Natural killer cell (primary cell): Measurements from ENCODE around the gene PJA2. TPM values are rescaled to one million over a fixed set of nuclear protein-coding genes. Genes with fewer than 3 reads are reported as not detected.

Experiments used
- ATAC-seq, 3 donors: fragments of 150-1000 bp in 2 of 3; fragments of 200-7000 bp in 1 of 3; cut with Tn5 transposase; 1 replicate in 1 of 3; 2 replicates in 2 of 3; pipeline ENCODE4 v1.10.0; 2021; ENCODE audit warnings: mild to moderate bottlenecking in 2 of 3, moderate library complexity in 2 of 3
- DNase-seq, 2 donors: peaks; one replicate each; pipeline versions ENCODE4 v3.0.0 to v3.0.0-alpha.2; 2013 to 2021; ENCODE audit warnings: mixed read lengths in 1 of 2
- H3K27ac ChIP-seq: one replicate; pipeline ENCODE4 v1.5.1; 2013; ENCODE audit warnings: mild to moderate bottlenecking, low read length
- H3K27me3 ChIP-seq: one replicate; pipeline ENCODE4 v1.6.1; 2013; ENCODE audit warnings: low read length; ENCODE audit not compliant: control insufficient read depth, insufficient read depth
- H3K36me3 ChIP-seq: one replicate; pipeline ENCODE4 v1.6.1; 2013; ENCODE audit warnings: low read length; ENCODE audit not compliant: control insufficient read depth, insufficient read depth
- H3K4me1 ChIP-seq: one replicate; pipeline ENCODE4 v1.6.1; 2013; ENCODE audit warnings: low read length; ENCODE audit not compliant: control insufficient read depth, insufficient read depth
- H3K4me3 ChIP-seq: one replicate; pipeline ENCODE4 v1.5.1; 2013; ENCODE audit warnings: low read length
- H3K9me3 ChIP-seq: one replicate; pipeline ENCODE4 v1.6.1; 2013; ENCODE audit warnings: low read length; ENCODE audit not compliant: control insufficient read depth, insufficient read depth
- H3K27ac Mint-ChIP-seq, 2 donors: one replicate each; pipeline ENCODE4 v1.8.0; 2022; ENCODE audit warnings: mild to moderate bottlenecking in 2 of 2, mixed read lengths in 2 of 2, moderate library complexity in 1 of 2
- H3K27me3 Mint-ChIP-seq, 2 donors: one replicate each; pipeline ENCODE4 v1.8.0; 2022; ENCODE audit warnings: low read depth in 2 of 2, mixed read lengths in 2 of 2
- H3K36me3 Mint-ChIP-seq: one replicate; pipeline ENCODE4 v1.8.0; 2022; ENCODE audit warnings: mixed read lengths
- H3K4me1 Mint-ChIP-seq, 2 donors: one replicate each; pipeline ENCODE4 v1.8.0; 2022; ENCODE audit warnings: mixed read lengths in 2 of 2
- H3K4me3 Mint-ChIP-seq: one replicate; pipeline ENCODE4 v1.8.0; 2022; ENCODE audit warnings: mild to moderate bottlenecking, moderate library complexity, mixed read lengths
- H3K9me3 Mint-ChIP-seq, 2 donors: one replicate each; pipeline ENCODE4 v1.8.0; 2022; ENCODE audit warnings: mixed read lengths in 2 of 2
- WGBS: methylation state at CpG from one replicate; pipeline ENCODE4 v1.1.7; 2013; ENCODE audit warnings: missing lambda C conversion rate; ENCODE audit not compliant: insufficient coverage; 5-methylcytosine and 5-hydroxymethylcytosine counted together
- intact Hi-C: fragments of 100-400 bp; cut with micrococcal nuclease; formaldehyde crosslinking; loops from one replicate; pipeline ENCODE4 v1.14.2; 2022
- total RNA-seq, 4 donors: library from RNA; stranded (reverse); fragments of 120-200 nt in 1 of 4; gene quantifications; one replicate each; pipeline versions ENCODE4 v1.2.3 to v1.2.4, GENCODE V29; 2013 to 2022
- TF ChIP-seq, protein P1 (sequence below): fragments of 200-600 bp; IDR thresholded peaks from one replicate; pipeline ENCODE4 v1.8.0; 2022; ENCODE audit warnings: antibody characterized with exemption

The PJA2 gene
- total RNA-seq, 3 donors from 2014 or later (not counting 1 experiment from before 2014, with no cell fraction given) = 85.6 to 99.8 (median 90.8) TPM

DNA sequence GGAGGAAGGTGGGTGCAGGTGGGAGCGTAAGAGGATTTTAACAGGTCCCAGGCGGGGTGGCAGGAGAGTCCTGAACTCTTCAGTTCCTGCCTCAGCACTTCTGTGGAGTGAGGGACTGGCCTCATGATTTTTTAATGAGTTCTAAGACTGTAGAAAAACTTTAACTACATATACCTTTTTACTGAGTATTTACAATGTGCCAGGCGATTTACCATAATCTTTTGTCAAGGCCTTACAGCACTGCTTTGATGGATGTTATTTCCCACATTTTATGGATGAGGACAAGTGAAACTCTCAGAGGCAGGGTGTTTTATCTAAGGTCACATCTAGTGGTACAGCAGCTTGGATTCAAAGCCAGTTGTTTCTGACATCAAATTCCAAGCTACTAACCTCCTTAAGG, 99.5 kb downstream of the PJA2 start:
- Mint-ChIP-seq H3K27ac (no peak overlapping the region), H3K27me3 (no peaks in the 10 kb centered on the region), H3K4me1 (no peaks in the 10 kb centered on the region), H3K4me3 (no peak overlapping the region), H3K9me3 (no peaks in the 10 kb centered on the region), H3K36me3 (no peaks in the 10 kb centered on the region)
- H3K27me3 ChIP-seq = no peaks in the 10 kb centered on the region
- TF ChIP-seq, protein P1, sequence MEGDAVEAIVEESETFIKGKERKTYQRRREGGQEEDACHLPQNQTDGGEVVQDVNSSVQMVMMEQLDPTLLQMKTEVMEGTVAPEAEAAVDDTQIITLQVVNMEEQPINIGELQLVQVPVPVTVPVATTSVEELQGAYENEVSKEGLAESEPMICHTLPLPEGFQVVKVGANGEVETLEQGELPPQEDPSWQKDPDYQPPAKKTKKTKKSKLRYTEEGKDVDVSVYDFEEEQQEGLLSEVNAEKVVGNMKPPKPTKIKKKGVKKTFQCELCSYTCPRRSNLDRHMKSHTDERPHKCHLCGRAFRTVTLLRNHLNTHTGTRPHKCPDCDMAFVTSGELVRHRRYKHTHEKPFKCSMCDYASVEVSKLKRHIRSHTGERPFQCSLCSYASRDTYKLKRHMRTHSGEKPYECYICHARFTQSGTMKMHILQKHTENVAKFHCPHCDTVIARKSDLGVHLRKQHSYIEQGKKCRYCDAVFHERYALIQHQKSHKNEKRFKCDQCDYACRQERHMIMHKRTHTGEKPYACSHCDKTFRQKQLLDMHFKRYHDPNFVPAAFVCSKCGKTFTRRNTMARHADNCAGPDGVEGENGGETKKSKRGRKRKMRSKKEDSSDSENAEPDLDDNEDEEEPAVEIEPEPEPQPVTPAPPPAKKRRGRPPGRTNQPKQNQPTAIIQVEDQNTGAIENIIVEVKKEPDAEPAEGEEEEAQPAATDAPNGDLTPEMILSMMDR = no peak
- no peak overlapping the region for H3K27ac ChIP-seq
- ATAC-seq (no peak), DNase-seq (no peak)
- no peaks in the 10 kb centered on the region for H3K36me3 ChIP-seq
- 83% methylated on average over 3 of the region's 3 CpGs for WGBS
- intact Hi-C loops = no loop called here
- H3K9me3 ChIP-seq = no peaks in the 10 kb centered on the region
- no peak overlapping the region for H3K4me3 ChIP-seq
- no peaks in the 10 kb centered on the region for H3K4me1 ChIP-seq

DNA sequence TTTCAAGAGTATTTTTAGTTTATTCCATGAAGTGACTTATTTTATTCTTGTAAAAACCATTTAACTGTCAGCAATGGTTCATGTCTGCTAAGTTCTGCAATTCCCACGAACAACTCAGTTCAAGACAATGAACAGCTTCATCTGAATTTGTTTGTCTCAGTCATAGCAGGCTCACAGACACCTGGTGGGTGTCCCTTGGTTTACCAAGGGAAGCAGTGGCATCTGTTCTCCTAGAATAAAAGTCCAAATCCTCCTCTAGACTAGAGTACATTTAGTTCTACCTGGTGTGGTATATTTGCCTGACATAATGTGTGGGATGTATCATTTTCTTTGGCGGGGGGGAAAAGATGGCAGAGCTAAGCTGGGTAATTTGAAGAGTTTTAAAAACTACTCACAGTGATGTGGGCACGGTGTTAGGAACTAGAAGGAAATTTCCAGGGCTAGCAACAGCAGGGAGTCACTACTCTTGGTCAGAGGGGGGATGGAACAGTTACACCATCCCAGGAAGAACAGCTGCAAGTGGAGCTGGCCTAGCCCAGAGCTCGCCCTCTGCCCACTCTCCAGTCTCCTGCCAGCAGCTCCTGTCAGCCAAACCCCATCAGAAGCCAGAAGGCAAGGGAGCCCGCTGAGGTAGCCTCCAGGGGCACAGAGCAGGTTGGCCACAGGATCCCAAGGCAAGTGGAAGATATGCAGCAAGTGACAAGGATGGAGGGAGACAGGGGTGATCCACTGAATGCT, 100.3 kb downstream of the PJA2 start:
- TF ChIP-seq, protein P1 = no peak
- H3K27me3 ChIP-seq = no peaks in the 10 kb centered on the region
- H3K4me1 ChIP-seq = no peaks in the 10 kb centered on the region
- H3K4me3 Mint-ChIP-seq = no peak overlapping the region
- no peaks in the 10 kb centered on the region for H3K4me1 Mint-ChIP-seq
- intact Hi-C loops = no loop called here
- no peaks in the 10 kb centered on the region for H3K9me3 Mint-ChIP-seq
- ATAC-seq (no peak), DNase-seq (no peak)
- no peaks in the 10 kb centered on the region for H3K9me3 ChIP-seq
- no peak overlapping the region for H3K27ac Mint-ChIP-seq
- H3K27me3 Mint-ChIP-seq = no peaks in the 10 kb centered on the region
- no peak overlapping the region for H3K27ac ChIP-seq
- H3K36me3 Mint-ChIP-seq = no peaks in the 10 kb centered on the region
- H3K36me3 ChIP-seq = no peaks in the 10 kb centered on the region
- H3K4me3 ChIP-seq = no peak overlapping the region
- WGBS = 81% methylated on average over 5 of the region's 5 CpGs

DNA sequence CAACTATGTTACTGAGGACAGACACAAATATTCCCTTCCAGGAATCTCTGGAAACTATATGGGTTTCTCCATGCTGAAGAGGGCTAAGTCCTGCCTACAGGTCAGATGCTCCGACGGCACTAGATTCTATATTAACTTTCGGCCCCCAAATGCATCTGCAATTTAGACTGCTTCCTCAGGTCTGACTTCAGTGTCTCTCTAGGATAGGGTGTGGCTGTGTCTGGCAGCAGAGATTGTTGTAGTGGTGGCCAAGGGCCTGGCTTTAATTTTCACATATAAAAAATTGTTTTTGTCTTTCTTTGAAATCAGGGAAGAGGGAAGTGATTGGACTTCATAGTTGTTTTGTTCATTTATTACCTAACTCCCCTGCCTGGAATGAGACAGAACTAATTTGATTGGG, 101.8 kb downstream of the PJA2 start:
- H3K36me3 ChIP-seq = no peaks in the 10 kb centered on the region
- H3K36me3 Mint-ChIP-seq = no peaks in the 10 kb centered on the region
- H3K27me3 Mint-ChIP-seq = no peaks in the 10 kb centered on the region
- H3K27ac Mint-ChIP-seq = no peak overlapping the region
- no peak overlapping the region for H3K4me3 Mint-ChIP-seq
- H3K27ac ChIP-seq = no peak overlapping the region
- ATAC-seq = no peak
- H3K9me3 ChIP-seq = no peaks in the 10 kb centered on the region
- H3K4me1 Mint-ChIP-seq = no peaks in the 10 kb centered on the region
- no peaks in the 10 kb centered on the region for H3K4me1 ChIP-seq
- intact Hi-C loops = no loop called here
- H3K27me3 ChIP-seq = no peaks in the 10 kb centered on the region
- 97% methylated on average over 3 of the region's 3 CpGs for WGBS
- no peak overlapping the region for H3K4me3 ChIP-seq
- TF ChIP-seq, protein P1 = no peak
- H3K9me3 Mint-ChIP-seq = no peaks in the 10 kb centered on the region
- no peak for DNase-seq

DNA sequence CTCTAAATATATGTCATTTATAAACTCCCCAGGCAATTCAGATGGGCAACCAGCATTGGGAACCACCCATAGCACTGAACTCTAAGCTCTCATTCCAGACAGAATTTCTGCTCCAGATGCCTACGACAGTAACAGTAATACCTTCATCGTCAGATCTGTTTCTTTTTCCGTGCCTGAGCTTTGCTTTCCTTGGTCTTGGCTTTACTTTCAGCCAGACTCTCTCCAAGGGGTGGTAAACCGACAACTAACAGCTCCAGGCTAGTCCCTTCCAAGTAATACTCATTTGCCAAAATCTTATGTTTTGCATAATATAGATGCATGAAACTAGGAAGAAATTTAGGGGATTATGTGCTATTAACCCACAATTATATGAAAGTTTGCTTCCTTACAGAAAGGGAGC, 102.3 kb downstream of the PJA2 start:
- Histone ChIP-seq H3K4me1 (no peaks in the 10 kb centered on the region), H3K27ac (no peak overlapping the region), H3K4me3 (no peak overlapping the region), H3K27me3 (no peaks in the 10 kb centered on the region), H3K9me3 (no peaks in the 10 kb centered on the region), H3K36me3 (no peaks in the 10 kb centered on the region)
- intact Hi-C loops = no loop called here
- H3K4me1 Mint-ChIP-seq = no peaks in the 10 kb centered on the region
- WGBS = 85% methylated on average over 3 of the region's 4 CpGs
- no peak overlapping the region for H3K27ac Mint-ChIP-seq
- TF ChIP-seq, protein P1 = no peak
- DNase-seq = no peak
- no peak for ATAC-seq
- no peaks in the 10 kb centered on the region for H3K36me3 Mint-ChIP-seq
- no peaks in the 10 kb centered on the region for H3K9me3 Mint-ChIP-seq
- H3K4me3 Mint-ChIP-seq = no peak overlapping the region
- no peaks in the 10 kb centered on the region for H3K27me3 Mint-ChIP-seq
